GM23338 (cell line): Measurements from ENCODE around the gene MBOAT7. TPM values are rescaled to one million over a fixed set of nuclear protein-coding genes. Genes with fewer than 3 reads are reported as not detected.

Source experiments
- ATAC-seq: fragments of 200-7000 bp; cut with Tn5 transposase; 3 replicates; pipeline ENCODE4 v1.9.1; 2020
- DNase-seq: peaks from one replicate; pipeline ENCODE4 v3.0.0-alpha.2; 2015; ENCODE audit warnings: low spot score
- H2AFZ ChIP-seq: fragments of 200-600 bp; sonication (generic); 2 replicates; pipeline ENCODE4 v1.8.0; 2016; ENCODE audit warnings: antibody characterized with exemption, mild to moderate bottlenecking, moderate library complexity
- H3F3A ChIP-seq: fragments of 200-600 bp; sonication (generic); replicated peaks from 2 replicates; pipeline ENCODE4 v1.8.0; 2017; ENCODE audit warnings: antibody characterized with exemption, mixed run types, low read depth
- H3K27ac ChIP-seq: fragments of 200-600 bp; sonication (generic); 2 replicates; pipeline ENCODE4 v1.6.1; 2016; ENCODE audit warnings: low read depth
- H3K27me3 ChIP-seq: fragments of 200-600 bp; sonication (generic); 2 replicates; pipeline ENCODE4 v1.8.0; 2016; ENCODE audit warnings: mild to moderate bottlenecking, mixed run types, moderate library complexity; ENCODE audit not compliant: insufficient read depth
- H3K36me3 ChIP-seq: fragments of 200-600 bp; sonication (generic); 2 replicates; pipeline ENCODE4 v1.8.0; 2016; ENCODE audit warnings: mild to moderate bottlenecking; ENCODE audit not compliant: insufficient read depth
- H3K4me1 ChIP-seq: fragments of 200-600 bp; sonication (generic); 2 replicates; pipeline ENCODE4 v1.8.0; 2016; ENCODE audit warnings: mild to moderate bottlenecking, moderate library complexity; ENCODE audit not compliant: insufficient read depth
- H3K4me2 ChIP-seq: fragments of 200-600 bp; sonication (generic); 2 replicates; pipeline ENCODE4 v1.7.1; 2017; ENCODE audit warnings: mixed run types
- H3K4me3 ChIP-seq: fragments of 200-600 bp; sonication (generic); 2 replicates; pipeline ENCODE4 v1.6.1; 2016; ENCODE audit warnings: mixed run types
- H3K79me2 ChIP-seq: fragments of 200-600 bp; sonication (generic); replicated peaks from 2 replicates; pipeline ENCODE4 v1.8.0; 2017; ENCODE audit warnings: mild to moderate bottlenecking; ENCODE audit not compliant: insufficient read depth
- H3K9me2 ChIP-seq: fragments of 200-600 bp; sonication (generic); 2 replicates; pipeline ENCODE4 v1.8.0; 2017; ENCODE audit not compliant: insufficient read depth
- H4K20me1 ChIP-seq: fragments of 200-600 bp; sonication (generic); replicated peaks from 2 replicates; pipeline ENCODE4 v1.8.0; 2017; ENCODE audit warnings: mild to moderate bottlenecking; ENCODE audit not compliant: insufficient read depth
- H3K27ac Mint-ChIP-seq: 2 replicates; pipeline ENCODE4 v1.8.0; 2020; ENCODE audit warnings: inconsistent platforms, mild to moderate bottlenecking, moderate library complexity, mixed read lengths
- H3K27me3 Mint-ChIP-seq: 3 replicates; pipeline ENCODE4 v1.8.0; 2022; ENCODE audit warnings: low read depth, mild to moderate bottlenecking, moderate library complexity, mixed read lengths, inconsistent platforms; ENCODE audit not compliant: insufficient read depth, poor library complexity
- H3K36me3 Mint-ChIP-seq: 3 replicates; pipeline ENCODE4 v1.8.0; 2021; ENCODE audit warnings: low read depth, mild to moderate bottlenecking, inconsistent platforms, moderate library complexity, mixed read lengths
- H3K4me1 Mint-ChIP-seq: 3 replicates; pipeline ENCODE4 v1.8.0; 2020; ENCODE audit warnings: mild to moderate bottlenecking, inconsistent platforms, mixed read lengths
- H3K4me3 Mint-ChIP-seq: 3 replicates; pipeline ENCODE4 v1.8.0; 2021; ENCODE audit warnings: moderate library complexity, mild to moderate bottlenecking, inconsistent platforms, mixed read lengths
- H3K9me3 Mint-ChIP-seq: 3 replicates; pipeline ENCODE4 v1.8.0; 2020; ENCODE audit warnings: moderate library complexity, mild to moderate bottlenecking, inconsistent platforms, mixed read lengths
- CREB1 ChIP-seq: fragments of 250-450 bp; sonication (Bioruptor Pico); IDR thresholded peaks from 2 replicates; pipeline ENCODE4 v1.5.0; 2020; ENCODE audit warnings: low read depth, mild to moderate bottlenecking, moderate library complexity
- EZH2 ChIP-seq: fragments of 200-600 bp; sonication (generic); IDR thresholded peaks from one replicate; pipeline ENCODE4 v1.8.0; 2017; ENCODE audit warnings: antibody characterized with exemption, mild to moderate bottlenecking, low read depth; ENCODE audit not compliant: unreplicated experiment
- EZH2phosphoT487 ChIP-seq: fragments of 200-600 bp; sonication (generic); IDR thresholded peaks from one replicate; pipeline ENCODE4 v1.8.1; 2018; ENCODE audit warnings: antibody characterized with exemption; ENCODE audit not compliant: unreplicated experiment
- NANOG ChIP-seq: IDR thresholded peaks from 2 replicates; pipeline ENCODE4 v1.6.1; 2016; ENCODE audit warnings: antibody characterized with exemption, borderline replicate concordance
- POLR2AphosphoS5 ChIP-seq: IDR thresholded peaks from 2 replicates; pipeline ENCODE4 v1.6.1; 2016; ENCODE audit warnings: antibody characterized with exemption, low read depth
- STAT1 ChIP-seq: IDR thresholded peaks from one replicate; pipeline ENCODE4 v1.6.1; 2016; ENCODE audit warnings: antibody characterized with exemption; ENCODE audit not compliant: unreplicated experiment
- polyA plus RNA-seq: library from polyadenylated mRNA; unstranded; fragments of >200 nt; fragmentation: Nextera tagmentation; extraction: Ambion mirVana; gene quantifications from 2 replicates; pipeline ENCODE4 v1.2.1, GENCODE V29; 2016
- total RNA-seq: library from RNA; depleted of rRNA; stranded (reverse); fragments of >200 nt; shearing (Covaris generic); gene quantifications from 2 replicates; pipeline ENCODE4 v1.2.3, GENCODE V29; 2014
- TF ChIP-seq, protein P1 (sequence below): IDR thresholded peaks from one replicate; pipeline ENCODE4 v1.6.1; 2018; ENCODE audit warnings: antibody characterized with exemption; ENCODE audit not compliant: unreplicated experiment
- TF ChIP-seq, protein P2 (sequence below), 2 experiments: fragments of 200-600 bp in 1 of 2; sonication (generic) in 1 of 2; conservative IDR thresholded peaks; 2 replicates each; pipeline versions ENCODE4 v1.5.1 to v1.6.1; 2016 to 2017; ENCODE audit warnings: antibody characterized with exemption in 2 of 2, low read depth in 2 of 2, mild to moderate bottlenecking in 2 of 2, moderate library complexity in 1 of 2

Gene MBOAT7
- total and polyA plus RNA-seq, 2 experiments from 2014 or later = 77.8 to 184 TPM

DNA sequence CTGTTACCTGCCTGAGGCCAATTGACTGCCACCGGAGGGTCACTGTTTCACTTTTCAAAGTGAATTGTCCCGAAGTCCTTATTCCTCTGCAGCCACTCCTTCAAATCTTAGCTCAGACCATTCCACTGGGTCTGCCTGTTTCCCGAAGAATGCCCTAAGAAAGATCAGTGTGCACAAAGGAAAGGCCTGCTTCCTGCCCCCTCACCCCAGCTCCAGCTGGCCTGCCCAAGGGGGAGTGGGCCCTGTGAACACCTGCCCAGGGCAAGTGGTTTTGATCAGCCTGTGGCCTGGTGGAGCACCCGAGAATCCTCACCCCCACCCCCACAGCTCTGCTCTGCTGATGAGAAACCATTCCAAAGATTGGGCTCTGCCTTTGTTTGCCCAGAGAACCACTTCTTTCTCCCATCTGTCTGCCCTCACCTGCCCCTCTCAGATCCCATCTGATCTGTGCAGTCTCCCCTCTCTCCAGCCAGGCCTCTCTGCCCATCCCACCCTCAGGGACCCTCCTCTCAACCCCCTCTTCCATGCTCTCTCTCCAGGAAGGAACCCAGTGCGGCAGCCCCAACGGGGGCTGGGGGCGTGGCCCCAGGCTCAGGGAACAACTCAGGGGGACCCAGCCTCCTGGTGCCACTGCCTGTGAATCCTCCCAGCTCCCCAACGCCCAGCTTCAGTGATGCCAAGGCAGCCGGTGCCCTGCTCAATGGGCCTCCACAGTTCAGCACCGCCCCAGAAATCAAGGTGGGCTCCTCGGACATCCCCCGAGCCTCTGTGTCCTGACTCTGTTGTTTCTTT lies 40.2 kb downstream of the MBOAT7 start:
- DNase-seq (no peak), ATAC-seq (no peak)
- Histone ChIP-seq H2AFZ (no peak overlapping the region), H3K4me2 (no peak overlapping the region), H3K9me2 (no peaks in the 10 kb centered on the region), H3K27me3 (no peaks in the 10 kb centered on the region), H4K20me1 (peaks cover 8% of the 10 kb centered on the region; the same call in 1 of the 2 replicates), H3F3A (peaks cover 9% of the 10 kb centered on the region), H3K4me3 (no peak overlapping the region), H3K27ac (no peak overlapping the region), H3K36me3 (peaks cover 24% of the 10 kb centered on the region), H3K79me2 (no peaks in the 10 kb centered on the region), H3K4me1 (no peaks in the 10 kb centered on the region)
- no peaks in the 10 kb centered on the region; the same call in 2 of the 3 replicates for H3K4me1 Mint-ChIP-seq
- peaks cover 80% of the 10 kb centered on the region for H3K36me3 Mint-ChIP-seq
- no peak overlapping the region for H3K27ac Mint-ChIP-seq
- TF ChIP-seq, protein P1, sequence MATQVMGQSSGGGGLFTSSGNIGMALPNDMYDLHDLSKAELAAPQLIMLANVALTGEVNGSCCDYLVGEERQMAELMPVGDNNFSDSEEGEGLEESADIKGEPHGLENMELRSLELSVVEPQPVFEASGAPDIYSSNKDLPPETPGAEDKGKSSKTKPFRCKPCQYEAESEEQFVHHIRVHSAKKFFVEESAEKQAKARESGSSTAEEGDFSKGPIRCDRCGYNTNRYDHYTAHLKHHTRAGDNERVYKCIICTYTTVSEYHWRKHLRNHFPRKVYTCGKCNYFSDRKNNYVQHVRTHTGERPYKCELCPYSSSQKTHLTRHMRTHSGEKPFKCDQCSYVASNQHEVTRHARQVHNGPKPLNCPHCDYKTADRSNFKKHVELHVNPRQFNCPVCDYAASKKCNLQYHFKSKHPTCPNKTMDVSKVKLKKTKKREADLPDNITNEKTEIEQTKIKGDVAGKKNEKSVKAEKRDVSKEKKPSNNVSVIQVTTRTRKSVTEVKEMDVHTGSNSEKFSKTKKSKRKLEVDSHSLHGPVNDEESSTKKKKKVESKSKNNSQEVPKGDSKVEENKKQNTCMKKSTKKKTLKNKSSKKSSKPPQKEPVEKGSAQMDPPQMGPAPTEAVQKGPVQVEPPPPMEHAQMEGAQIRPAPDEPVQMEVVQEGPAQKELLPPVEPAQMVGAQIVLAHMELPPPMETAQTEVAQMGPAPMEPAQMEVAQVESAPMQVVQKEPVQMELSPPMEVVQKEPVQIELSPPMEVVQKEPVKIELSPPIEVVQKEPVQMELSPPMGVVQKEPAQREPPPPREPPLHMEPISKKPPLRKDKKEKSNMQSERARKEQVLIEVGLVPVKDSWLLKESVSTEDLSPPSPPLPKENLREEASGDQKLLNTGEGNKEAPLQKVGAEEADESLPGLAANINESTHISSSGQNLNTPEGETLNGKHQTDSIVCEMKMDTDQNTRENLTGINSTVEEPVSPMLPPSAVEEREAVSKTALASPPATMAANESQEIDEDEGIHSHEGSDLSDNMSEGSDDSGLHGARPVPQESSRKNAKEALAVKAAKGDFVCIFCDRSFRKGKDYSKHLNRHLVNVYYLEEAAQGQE = no peak
- TF ChIP-seq EZH2 = no peak
- TF ChIP-seq NANOG = no peak
- TF ChIP-seq POLR2AphosphoS5 = no peak
- TF ChIP-seq CREB1 (CRISPR knock-in tag) = no peak
- no peak for TF ChIP-seq STAT1
- TF ChIP-seq, protein P2, sequence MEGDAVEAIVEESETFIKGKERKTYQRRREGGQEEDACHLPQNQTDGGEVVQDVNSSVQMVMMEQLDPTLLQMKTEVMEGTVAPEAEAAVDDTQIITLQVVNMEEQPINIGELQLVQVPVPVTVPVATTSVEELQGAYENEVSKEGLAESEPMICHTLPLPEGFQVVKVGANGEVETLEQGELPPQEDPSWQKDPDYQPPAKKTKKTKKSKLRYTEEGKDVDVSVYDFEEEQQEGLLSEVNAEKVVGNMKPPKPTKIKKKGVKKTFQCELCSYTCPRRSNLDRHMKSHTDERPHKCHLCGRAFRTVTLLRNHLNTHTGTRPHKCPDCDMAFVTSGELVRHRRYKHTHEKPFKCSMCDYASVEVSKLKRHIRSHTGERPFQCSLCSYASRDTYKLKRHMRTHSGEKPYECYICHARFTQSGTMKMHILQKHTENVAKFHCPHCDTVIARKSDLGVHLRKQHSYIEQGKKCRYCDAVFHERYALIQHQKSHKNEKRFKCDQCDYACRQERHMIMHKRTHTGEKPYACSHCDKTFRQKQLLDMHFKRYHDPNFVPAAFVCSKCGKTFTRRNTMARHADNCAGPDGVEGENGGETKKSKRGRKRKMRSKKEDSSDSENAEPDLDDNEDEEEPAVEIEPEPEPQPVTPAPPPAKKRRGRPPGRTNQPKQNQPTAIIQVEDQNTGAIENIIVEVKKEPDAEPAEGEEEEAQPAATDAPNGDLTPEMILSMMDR (conservative IDR thresholded peaks at IDR 0.05; ENCODE audit: low read depth in 2 of 2) = no peak
- peaks cover 18% of the 10 kb centered on the region for H3K27me3 Mint-ChIP-seq
- no peak overlapping the region for H3K4me3 Mint-ChIP-seq
- no peaks in the 10 kb centered on the region; the same call in 2 of the 3 replicates for H3K9me3 Mint-ChIP-seq

DNA sequence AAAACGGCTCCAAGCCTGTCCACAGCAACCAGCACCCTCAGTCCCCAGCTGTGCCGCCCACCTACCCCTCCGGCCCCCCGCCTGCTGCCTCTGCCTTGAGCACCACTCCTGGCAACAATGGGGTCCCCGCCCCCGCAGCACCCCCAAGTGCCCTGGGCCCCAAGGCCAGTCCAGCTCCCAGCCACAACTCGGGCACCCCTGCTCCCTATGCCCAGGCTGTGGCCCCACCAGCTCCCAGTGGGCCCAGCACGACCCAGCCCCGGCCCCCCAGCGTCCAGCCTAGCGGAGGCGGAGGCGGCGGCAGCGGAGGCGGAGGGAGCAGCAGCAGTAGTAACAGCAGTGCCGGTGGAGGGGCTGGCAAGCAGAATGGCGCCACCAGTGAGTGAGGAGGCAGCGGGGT lies 41.2 kb downstream of the MBOAT7 start:
- peaks cover under 1% of the 10 kb centered on the region; the same call in 1 of the 2 replicates for H3K79me2 ChIP-seq
- no peak overlapping the region for H3K4me3 Mint-ChIP-seq
- peaks cover 80% of the 10 kb centered on the region for H3K36me3 Mint-ChIP-seq
- H3K4me1 Mint-ChIP-seq = no peaks in the 10 kb centered on the region; the same call in 2 of the 3 replicates
- no peaks in the 10 kb centered on the region for H3K9me2 ChIP-seq
- no peaks in the 10 kb centered on the region; the same call in 2 of the 3 replicates for H3K9me3 Mint-ChIP-seq
- peaks cover 11% of the 10 kb centered on the region; the same call in 1 of the 2 replicates for H4K20me1 ChIP-seq
- peaks cover 24% of the 10 kb centered on the region for H3K36me3 ChIP-seq
- H2AFZ ChIP-seq = no peak overlapping the region
- no peak overlapping the region for H3K27ac Mint-ChIP-seq
- no peak overlapping the region for H3K4me2 ChIP-seq
- H3K27ac ChIP-seq = no peak overlapping the region
- H3K27me3 ChIP-seq = no peaks in the 10 kb centered on the region
- H3K4me1 ChIP-seq = no peaks in the 10 kb centered on the region
- no peak for ATAC-seq
- H3F3A ChIP-seq = no peaks in the 10 kb centered on the region; the same call in 1 of the 2 replicates
- DNase-seq = no peak
- H3K27me3 Mint-ChIP-seq = peaks cover 15% of the 10 kb centered on the region
- no peak overlapping the region for H3K4me3 ChIP-seq
- no peak for TF ChIP-seq EZH2phosphoT487
- no peak for TF ChIP-seq NANOG
- TF ChIP-seq, protein P1 = no peak
- TF ChIP-seq CREB1 (CRISPR knock-in tag) = no peak
